ENCODE results near the gene COMMD3. TPM values are rescaled to one million over a fixed set of nuclear protein-coding genes. Genes with fewer than 3 reads are reported as not detected.

Gene COMMD3
- total RNA-seq, 5 donors from 2014 or later (not counting 1 experiment from before 2014, with no cell fraction given), result 25.2 to 57.2 (median 49.7) TPM

- peak in 3 of 35 experiments; percentile 25 to 67 (median 25) for DNase-seq
- Mint-ChIP-seq H3K9me3 (peaks cover 0 to 8% (median 0%) of the 10 kb centered on the region in 3 donors), H3K27ac (peak overlapping the region; percentile 95 to 96), H3K36me3 (peaks cover 9% of the 10 kb centered on the region), H3K4me3 (peak overlapping the region; percentile 73 to 81 (median 81)), H3K27me3 (peaks cover 10 to 35% of the 10 kb centered on the region in 2 donors), H3K4me1 (peaks cover 18 to 37% (median 35%) of the 10 kb centered on the region in 3 donors)
- H3K27me3 ChIP-seq (replicated peaks in 1 of 2; ENCODE audit: control insufficient read depth in 2 of 2, extremely low read depth in 1 of 2, insufficient read depth in 2 of 2, low read length in 1 of 2), result peaks cover 16 to 39% of the 10 kb centered on the region in 2 experiments
- peak overlapping the region; percentile 71 for H3K27ac ChIP-seq (ENCODE audit: low read length)
- WGBS (ENCODE audit: insufficient coverage), result 44% methylated on average over 17 of the region's 25 CpGs
- H3K9me3 ChIP-seq, result no peaks in the 10 kb centered on the region
- POLR2A ChIA-PET, result no interaction called here
- H3K36me3 ChIP-seq (ENCODE audit: control insufficient read depth in 2 of 2, extremely low read depth in 1 of 2, insufficient read depth in 1 of 2, low read length in 1 of 2), result peaks cover 0 to 14% of the 10 kb centered on the region in 2 donors
- peaks cover 18 to 39% of the 10 kb centered on the region in 2 experiments for H3K4me1 ChIP-seq (ENCODE audit: control insufficient read depth in 1 of 2, extremely low read depth in 1 of 2, insufficient read depth in 2 of 2, low read length in 2 of 2)
- CTCF ChIA-PET, result no interaction called here
- ATAC-seq (replicated peaks in 1 of 4), result peak; percentile 28 to 48 (median 38)
- H3K4me3 ChIP-seq (ENCODE audit: control insufficient read depth in 1 of 2, extremely low read depth in 1 of 2, low read length in 1 of 2), result peak overlapping the region; percentile 33 to 53
These were observed 17.2 kb downstream of the COMMD3 start for GRCh38 chr10:22333167-22333974.

- ChIA-PET CTCF (no interaction called here), POLR2A (no interaction called here)
- Mint-ChIP-seq H3K9me3 (peaks cover 0 to 8% (median 0%) of the 10 kb centered on the region in 3 donors), H3K4me3 (peak overlapping the region; percentile 73 to 81 (median 81)), H3K36me3 (peaks cover 9% of the 10 kb centered on the region), H3K4me1 (peaks cover 18 to 37% (median 35%) of the 10 kb centered on the region in 3 donors), H3K27ac (peak overlapping the region; percentile 95 to 96), H3K27me3 (peaks cover 15 to 41% of the 10 kb centered on the region in 2 donors)
- Histone ChIP-seq H3K27me3 (replicated peaks in 1 of 2; ENCODE audit: control insufficient read depth in 2 of 2, extremely low read depth in 1 of 2, insufficient read depth in 2 of 2, low read length in 1 of 2) (peaks cover 20 to 39% of the 10 kb centered on the region in 2 experiments), H3K27ac (ENCODE audit: low read length) (peak overlapping the region; percentile 71), H3K4me3 (ENCODE audit: control insufficient read depth in 1 of 2, extremely low read depth in 1 of 2, low read length in 1 of 2) (no peak overlapping the region), H3K4me1 (ENCODE audit: control insufficient read depth in 1 of 2, extremely low read depth in 1 of 2, insufficient read depth in 2 of 2, low read length in 2 of 2) (peaks cover 18 to 39% of the 10 kb centered on the region in 2 experiments), H3K36me3 (ENCODE audit: control insufficient read depth in 2 of 2, extremely low read depth in 1 of 2, insufficient read depth in 1 of 2, low read length in 1 of 2) (peaks cover 0 to 13% of the 10 kb centered on the region in 2 donors), H3K9me3 (no peaks in the 10 kb centered on the region)
- DNase-seq (no peak), ATAC-seq (replicated peaks in 1 of 4) (no peak)
- WGBS (ENCODE audit: insufficient coverage), result 91% methylated on average over 14 of the region's 16 CpGs
These were observed 17.7 kb downstream of the COMMD3 start for GRCh38 chr10:22333975-22334282.

GRCh38 chr10:22334414-22335172, 18.4 kb downstream of the COMMD3 start:
- H3K27ac Mint-ChIP-seq, result peak overlapping the region; percentile 81 to 86
- no peak for ATAC-seq (replicated peaks in 1 of 4)

GRCh38 chr10:22335173-22335933, 19.2 kb downstream of the COMMD3 start:
- DNase-seq (peak; percentile 44 to 90 (median 73)), ATAC-seq (replicated peaks in 1 of 4) (peak; percentile 75 to 84 (median 76))
- ChIA-PET CTCF (interaction anchor here in 1 of 2 donors (0.8 kb wide), 1 partner anchor 10 kb away, joined by 3 read pairs; no protein-coding TSS in a partner anchor), POLR2A (interaction anchor here in 1 of 2 donors (0.5 to 0.6 kb wide), 4 partner anchors 8 to 713 kb away, joined by 3 to 4 read pairs (median 4); no protein-coding TSS in a partner anchor)
- Histone ChIP-seq H3K4me1 (ENCODE audit: control insufficient read depth in 1 of 2, extremely low read depth in 1 of 2, insufficient read depth in 2 of 2, low read length in 2 of 2) (peaks cover 23 to 45% of the 10 kb centered on the region in 2 experiments), H3K27ac (ENCODE audit: low read length) (peak overlapping the region; percentile 45), H3K9me3 (no peaks in the 10 kb centered on the region), H3K4me3 (ENCODE audit: control insufficient read depth in 1 of 2, extremely low read depth in 1 of 2, low read length in 1 of 2) (peak overlapping the region; percentile 61 to 68), H3K27me3 (replicated peaks in 1 of 2; ENCODE audit: control insufficient read depth in 2 of 2, extremely low read depth in 1 of 2, insufficient read depth in 2 of 2, low read length in 1 of 2) (peaks cover 24 to 41% of the 10 kb centered on the region in 2 experiments), H3K36me3 (ENCODE audit: control insufficient read depth in 2 of 2, extremely low read depth in 1 of 2, insufficient read depth in 1 of 2, low read length in 1 of 2) (no peaks in the 10 kb centered on the region)
- peaks cover 26 to 44% (median 42%) of the 10 kb centered on the region in 3 donors for H3K4me1 Mint-ChIP-seq
- H3K4me3 Mint-ChIP-seq, result peak overlapping the region; percentile 74 to 83 (median 80)
- peak overlapping the region; percentile 81 to 86 for H3K27ac Mint-ChIP-seq
- 3% methylated on average over 66 of the region's 71 CpGs for WGBS (ENCODE audit: insufficient coverage)
- peaks cover 20 to 54% of the 10 kb centered on the region in 2 donors for H3K27me3 Mint-ChIP-seq
- no peaks in the 10 kb centered on the region for H3K36me3 Mint-ChIP-seq
- peaks cover 0 to 4% (median 0%) of the 10 kb centered on the region in 3 donors for H3K9me3 Mint-ChIP-seq

More at GRCh38 chr10:22334414-22335172, 18.4 kb downstream of the COMMD3 start:
- Mint-ChIP-seq H3K4me1 (peaks cover 18 to 38% (median 35%) of the 10 kb centered on the region in 3 donors), H3K36me3 (peaks cover 4% of the 10 kb centered on the region), H3K9me3 (peaks cover 0 to 5% (median 0%) of the 10 kb centered on the region in 3 donors), H3K27me3 (peaks cover 17 to 47% of the 10 kb centered on the region in 2 donors), H3K4me3 (peak overlapping the region; percentile 74 to 83 (median 80))
- Histone ChIP-seq H3K27me3 (replicated peaks in 1 of 2; ENCODE audit: control insufficient read depth in 2 of 2, extremely low read depth in 1 of 2, insufficient read depth in 2 of 2, low read length in 1 of 2) (peaks cover 24 to 39% of the 10 kb centered on the region in 2 experiments), H3K36me3 (ENCODE audit: control insufficient read depth in 2 of 2, extremely low read depth in 1 of 2, insufficient read depth in 1 of 2, low read length in 1 of 2) (peaks cover 0 to 7% of the 10 kb centered on the region in 2 donors), H3K27ac (ENCODE audit: low read length) (peak overlapping the region; percentile 45), H3K9me3 (no peaks in the 10 kb centered on the region), H3K4me3 (ENCODE audit: control insufficient read depth in 1 of 2, extremely low read depth in 1 of 2, low read length in 1 of 2) (peak overlapping the region; percentile 61 to 68), H3K4me1 (ENCODE audit: control insufficient read depth in 1 of 2, extremely low read depth in 1 of 2, insufficient read depth in 2 of 2, low read length in 2 of 2) (peaks cover 18 to 39% of the 10 kb centered on the region in 2 experiments)
- 47% methylated on average over 40 of the region's 73 CpGs for WGBS (ENCODE audit: insufficient coverage)
- CTCF ChIA-PET, result interaction anchor here in 1 of 2 donors (0.5 kb wide), 1 partner anchor 1366 kb away, joined by 4 read pairs; no protein-coding TSS in a partner anchor
- peak in 1 of 35 experiments; percentile 22 for DNase-seq
- POLR2A ChIA-PET, result interaction anchor here in 1 of 2 donors (0.5 to 0.6 kb wide), 2 partner anchors 7 to 713 kb away, joined by 3 to 4 read pairs; no protein-coding TSS in a partner anchor

GRCh38 chr10:22338185-22338900, 22.2 kb downstream of the COMMD3 start:
- peaks cover 2% of the 10 kb centered on the region for H3K9me3 ChIP-seq
- no CpG with 5 or more reads among the region's 9 CpGs for whole genome bisulfite sequencing (ENCODE audit: insufficient coverage)
- no peaks in the 10 kb centered on the region for H3K36me3 ChIP-seq (ENCODE audit: control insufficient read depth in 2 of 2, extremely low read depth in 1 of 2, insufficient read depth in 1 of 2, low read length in 1 of 2)
- no peak overlapping the region for H3K27ac ChIP-seq (ENCODE audit: low read length)
- Mint-ChIP-seq H3K36me3 (no peaks in the 10 kb centered on the region), H3K4me3 (no peak overlapping the region), H3K4me1 (peaks cover 13 to 33% (median 30%) of the 10 kb centered on the region in 3 donors), H3K27ac (peak overlapping the region in 1 of 2 donors; percentile 70), H3K9me3 (peaks cover 0 to 4% (median 0%) of the 10 kb centered on the region in 3 donors), H3K27me3 (peaks cover 38 to 70% of the 10 kb centered on the region in 2 donors)
- H3K4me3 ChIP-seq (ENCODE audit: control insufficient read depth in 1 of 2, extremely low read depth in 1 of 2, low read length in 1 of 2), result no peak overlapping the region
- ChIA-PET POLR2A (interaction anchor here (0.7 to 1.4 kb wide), 4 partner anchors 11 to 99 kb away, joined by 3 to 5 read pairs (median 3); no protein-coding TSS in a partner anchor), CTCF (interaction anchor here in 1 of 2 donors (0.9 to 1.5 kb wide), 4 partner anchors 11 to 650 kb away, joined by 4 to 7 read pairs (median 5); no protein-coding TSS in a partner anchor)
- peaks cover 23 to 53% of the 10 kb centered on the region in 2 experiments for H3K4me1 ChIP-seq (ENCODE audit: control insufficient read depth in 1 of 2, extremely low read depth in 1 of 2, insufficient read depth in 2 of 2, low read length in 2 of 2)
- H3K27me3 ChIP-seq (replicated peaks in 1 of 2; ENCODE audit: control insufficient read depth in 2 of 2, extremely low read depth in 1 of 2, insufficient read depth in 2 of 2, low read length in 1 of 2), result peaks cover 34 to 50% of the 10 kb centered on the region in 2 experiments
- ATAC-seq (replicated peaks in 1 of 4), result no peak
- DNase-seq, result peak in 1 of 35 experiments; percentile 26
